NCI-H69 (cell line): ENCODE measurements around the gene MYO9A.
A peak's percentile ranks its signal among the peaks of the same experiment; 100 is the strongest.
"Not testable (repeated sequence)": the region's sequence is repeated elsewhere in the genome, so short reads cannot be mapped to it uniquely, and the experiment has no call there.

Experiments
- DNase-seq: peaks from one replicate; lab custom pipeline; 2025; lab: John Stamatoyannopoulos, UW

MYO9A gene

GRCh38 chr15:72086920-72087648 lies 30.9 kb downstream of the MYO9A start:
- DNase-seq, result no peak

GRCh38 chr15:72086010-72086697 lies 31.8 kb downstream of the MYO9A start:
- DNase-seq, result peak; percentile 58

GRCh38 chr15:72082176-72082575 lies 35.8 kb downstream of the MYO9A start:
- no peak for DNase-seq

GRCh38 chr15:72078887-72079286 lies 39.1 kb downstream of the MYO9A start:
- no peak for DNase-seq

GRCh38 chr15:72077950-72078349 lies 40.0 kb downstream of the MYO9A start:
- no peak for DNase-seq

GRCh38 chr15:72074335-72075060 lies 43.5 kb downstream of the MYO9A start:
- DNase-seq, result no peak

GRCh38 chr15:72071448-72071825 lies 46.5 kb downstream of the MYO9A start:
- not testable (repeated sequence) for DNase-seq

GRCh38 chr15:72070817-72071447 lies 47.0 kb downstream of the MYO9A start:
- no peak for DNase-seq

- no peak for DNase-seq
Measured at GRCh38 chr15:72068856-72069255, 49.1 kb downstream of the MYO9A start.

GRCh38 chr15:72065801-72066200 lies 52.1 kb downstream of the MYO9A start:
- DNase-seq, result no peak

- no peak for DNase-seq
Measured at GRCh38 chr15:72063186-72063585, 54.8 kb downstream of the MYO9A start.

- no peak for DNase-seq
Measured at GRCh38 chr15:72062319-72062718, 55.6 kb downstream of the MYO9A start.

GRCh38 chr15:72060687-72061250 lies 57.2 kb downstream of the MYO9A start:
- no peak for DNase-seq

- DNase-seq, result no peak
Measured at GRCh38 chr15:72058585-72058984, 59.4 kb downstream of the MYO9A start.

GRCh38 chr15:72057548-72058091 lies 60.3 kb downstream of the MYO9A start:
- DNase-seq, result no peak

- not testable (repeated sequence) for DNase-seq
Measured at GRCh38 chr15:72056217-72056616, 61.7 kb downstream of the MYO9A start.

GRCh38 chr15:72053297-72053696 lies 64.7 kb downstream of the MYO9A start:
- DNase-seq, result not testable (repeated sequence)

GRCh38 chr15:72050700-72051099 lies 67.2 kb downstream of the MYO9A start:
- DNase-seq, result no peak

GRCh38 chr15:72047020-72047419 lies 70.9 kb downstream of the MYO9A start:
- DNase-seq, result no peak

- DNase-seq, result no peak
Measured at GRCh38 chr15:72044956-72045355, 73.0 kb downstream of the MYO9A start.

- no peak for DNase-seq
Measured at GRCh38 chr15:72042865-72043264, 75.1 kb downstream of the MYO9A start.

GRCh38 chr15:72042054-72042453 lies 75.9 kb downstream of the MYO9A start:
- DNase-seq, result no peak
